GM18520 (cell line): Measurements from ENCODE around the gene MPP2.
"Not testable (repeated sequence)": the region's sequence is repeated elsewhere in the genome, so short reads cannot be mapped to it uniquely, and the experiment has no call there.

Source experiments
- ATAC-seq: cut with Tn5 transposase; IDR thresholded peaks from one replicate; pipeline ENCODE4 v1.9.1; 2021; ENCODE audit not compliant: unreplicated experiment

MPP2 gene

GRCh38 chr17:43854498-43854897 lies 52.8 kb downstream of the MPP2 start:
- ATAC-seq: no peak

- no peak for ATAC-seq
Measured at GRCh38 chr17:43853546-43853945, 53.8 kb downstream of the MPP2 start.

- no peak for ATAC-seq
Measured at GRCh38 chr17:43852571-43852970, 54.8 kb downstream of the MPP2 start.

- ATAC-seq: no peak
Measured at GRCh38 chr17:43849116-43849515, 58.2 kb downstream of the MPP2 start.

DNA sequence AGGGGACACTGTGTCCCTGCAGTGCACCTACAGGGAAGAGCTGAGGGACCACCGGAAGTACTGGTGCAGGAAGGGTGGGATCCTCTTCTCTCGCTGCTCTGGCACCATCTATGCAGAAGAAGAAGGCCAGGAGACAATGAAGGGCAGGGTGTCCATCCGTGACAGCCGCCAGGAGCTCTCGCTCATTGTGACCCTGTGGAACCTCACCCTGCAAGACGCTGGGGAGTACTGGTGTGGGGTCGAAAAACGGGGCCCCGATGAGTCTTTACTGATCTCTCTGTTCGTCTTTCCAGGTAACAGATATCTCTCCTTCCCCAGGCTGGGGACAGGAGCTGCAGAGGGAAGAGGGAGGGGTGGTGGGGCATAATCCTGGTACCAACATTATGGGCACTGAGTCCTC lies 58.7 kb downstream of the MPP2 start:
- no peak for ATAC-seq

DNA sequence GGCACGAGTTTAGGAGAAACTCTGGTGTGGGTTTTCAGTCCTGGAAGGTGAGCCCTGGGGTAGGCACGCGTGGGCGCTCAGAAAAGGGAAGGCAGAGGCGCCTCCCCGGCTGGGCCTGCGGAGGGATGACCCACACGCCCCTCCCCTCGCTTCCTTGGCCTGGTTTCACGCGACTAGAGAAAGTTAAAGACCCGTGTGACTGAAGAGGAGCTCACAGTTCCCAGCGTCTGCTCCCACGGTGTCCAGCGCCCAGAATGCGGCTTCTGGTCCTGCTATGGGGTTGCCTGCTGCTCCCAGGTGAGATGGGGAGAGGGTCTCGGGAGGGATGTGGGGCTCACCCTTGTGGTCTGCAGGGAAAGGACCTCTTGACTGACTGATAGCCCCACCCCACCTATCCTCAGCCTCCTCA lies 60.4 kb downstream of the MPP2 start, which contains the start of gene CD300LG:
Gene CD300LG (plus strand): TSS at position 214 of the 409 bp plus-strand sequence. CDS start 41 bp downstream, at position 255.
- no peak for ATAC-seq

GRCh38 chr17:43846221-43846712 lies 61.1 kb downstream of the MPP2 start:
- ATAC-seq: no peak

DNA sequence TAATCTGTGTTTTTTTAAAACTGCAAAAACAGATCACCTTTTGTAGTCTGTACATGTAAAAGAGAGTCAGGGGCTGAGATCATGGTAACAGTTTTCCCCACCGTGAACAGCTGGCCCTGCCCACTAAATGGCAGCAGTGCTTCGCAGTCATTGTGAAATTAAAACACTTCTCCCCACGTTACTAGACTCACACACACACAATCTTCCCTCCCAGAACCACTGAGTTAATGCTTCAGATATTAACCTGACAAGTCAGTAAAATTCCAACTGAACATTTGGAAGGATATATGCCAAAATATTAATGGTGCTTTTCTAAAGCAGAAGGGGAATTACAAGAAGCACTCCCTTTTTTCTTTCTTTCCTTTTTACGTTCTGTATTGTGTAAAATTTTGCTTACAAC lies 61.6 kb downstream of the MPP2 start:
- no peak for ATAC-seq

- ATAC-seq: no peak
Measured at GRCh38 chr17:43844241-43844640, 63.1 kb downstream of the MPP2 start.

GRCh38 chr17:43842975-43843325 lies 64.4 kb downstream of the MPP2 start:
- ATAC-seq: no peak

- not testable (repeated sequence) for ATAC-seq
Measured at GRCh38 chr17:43842091-43842974, 65.0 kb downstream of the MPP2 start.

DNA sequence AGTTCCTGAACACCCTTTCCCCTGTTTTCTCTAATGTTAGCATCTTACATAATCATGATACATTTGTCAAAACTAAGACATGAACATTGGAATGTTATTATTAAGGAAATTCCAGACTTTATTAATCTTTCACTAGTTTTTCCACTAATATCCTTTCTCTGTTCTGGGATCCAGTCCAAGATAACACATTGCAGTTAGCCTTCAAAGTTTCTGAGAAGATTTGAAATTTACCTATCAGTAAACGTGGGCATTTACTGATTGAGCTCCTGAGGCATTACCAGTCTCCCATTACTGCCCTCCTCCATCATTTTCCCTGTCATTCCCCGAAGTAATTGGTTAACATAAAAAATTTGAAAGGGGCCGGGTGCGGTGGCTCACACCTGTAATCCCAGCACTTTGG lies 66.1 kb downstream of the MPP2 start:
- no peak for ATAC-seq

DNA sequence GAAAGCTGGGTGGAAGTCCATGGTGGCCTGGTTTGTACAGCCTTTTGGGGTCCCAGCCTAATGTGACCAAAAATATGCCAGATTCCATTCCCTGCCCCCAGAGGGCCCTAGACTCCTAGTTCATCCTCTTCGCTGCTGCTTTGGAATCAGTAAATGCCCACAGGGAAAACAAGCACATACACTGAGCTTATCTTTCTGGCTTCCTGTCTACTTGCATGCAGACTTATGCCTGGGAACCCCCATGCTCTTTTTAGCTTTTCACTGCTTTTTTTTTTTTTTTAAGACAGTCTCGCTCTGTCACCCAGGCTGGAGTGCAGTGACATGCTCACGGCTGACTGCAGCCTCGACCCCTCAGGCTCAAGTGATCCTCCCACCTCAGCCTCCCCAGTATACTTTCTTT lies 66.5 kb downstream of the MPP2 start:
- no peak for ATAC-seq

DNA sequence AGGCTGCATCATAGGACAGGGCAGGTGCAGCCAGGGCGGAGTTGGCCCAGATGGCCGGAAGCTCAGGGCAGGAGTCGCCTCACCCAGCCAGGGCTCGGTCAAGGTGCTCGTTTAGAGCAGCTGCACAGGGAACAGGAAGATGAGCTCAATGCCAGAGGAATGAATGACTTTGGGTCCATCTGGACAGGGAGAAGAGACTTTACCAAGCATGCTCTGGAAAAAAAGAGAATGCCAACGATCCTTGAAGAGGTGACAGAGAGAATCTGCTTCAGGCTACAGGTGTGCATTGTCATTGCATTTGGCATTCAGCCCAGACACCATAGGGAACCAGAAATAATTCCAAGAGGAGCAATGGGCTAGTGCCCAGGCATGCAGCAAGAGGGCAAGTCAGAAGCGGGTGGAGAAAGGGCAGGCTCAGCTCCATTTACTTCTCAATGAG lies 67.6 kb downstream of the MPP2 start:
- ATAC-seq: no peak

- ATAC-seq: no peak
Measured at GRCh38 chr17:43834106-43834505, 73.2 kb downstream of the MPP2 start.

DNA sequence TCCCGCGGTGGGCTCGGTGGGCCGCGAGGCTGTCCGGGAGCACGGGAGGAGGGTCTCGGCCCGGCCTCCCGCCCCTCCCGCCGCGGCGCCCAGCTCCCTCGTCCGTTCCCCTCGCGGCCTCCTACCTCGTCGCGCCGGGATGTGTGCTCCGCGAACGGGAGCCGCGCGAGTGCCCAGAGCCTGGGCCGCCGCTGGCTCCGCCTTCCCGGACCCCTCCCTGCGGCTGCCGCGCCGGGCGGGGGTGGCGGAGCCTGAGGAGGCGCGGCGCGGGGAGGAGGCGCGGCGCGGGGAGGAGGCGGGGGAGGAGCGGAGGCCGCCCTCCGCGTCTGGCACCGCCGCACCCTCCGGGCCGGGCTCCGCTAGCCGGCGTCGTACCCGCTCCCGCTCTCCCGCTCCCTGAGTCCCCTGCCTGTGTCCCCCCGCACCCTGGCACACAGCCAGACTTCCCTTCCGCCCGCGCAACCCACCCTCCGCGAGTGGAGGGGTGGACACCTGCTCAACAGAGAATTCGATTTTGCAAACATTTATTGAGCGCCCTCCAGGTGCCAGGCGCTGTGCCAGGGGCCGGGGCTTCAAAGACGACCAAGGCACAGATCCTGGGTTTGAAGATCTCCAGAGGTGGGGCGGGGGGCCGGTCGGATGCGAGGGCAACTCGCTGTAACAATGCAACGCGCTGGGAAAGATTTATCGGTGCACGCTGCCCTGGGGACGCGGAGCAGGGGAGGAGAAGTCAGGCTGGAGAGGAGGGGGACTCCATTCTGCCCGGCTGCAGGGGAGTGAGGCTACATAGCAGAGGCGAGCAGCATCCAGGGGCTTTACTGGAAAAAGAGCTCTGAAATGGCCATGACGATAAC lies 74.1 kb downstream of the MPP2 start, which contains the start of gene MPP3:
Gene MPP3 (minus strand): TSS at position 171 of the 854 bp plus-strand sequence. CDS start 1,240 bp downstream, outside the sequence.
- no peak for ATAC-seq

- no peak for ATAC-seq
Measured at GRCh38 chr17:43832168-43832975, 75.0 kb downstream of the MPP2 start.

- ATAC-seq: no peak
Measured at GRCh38 chr17:43831633-43832032, 75.7 kb downstream of the MPP2 start.

DNA sequence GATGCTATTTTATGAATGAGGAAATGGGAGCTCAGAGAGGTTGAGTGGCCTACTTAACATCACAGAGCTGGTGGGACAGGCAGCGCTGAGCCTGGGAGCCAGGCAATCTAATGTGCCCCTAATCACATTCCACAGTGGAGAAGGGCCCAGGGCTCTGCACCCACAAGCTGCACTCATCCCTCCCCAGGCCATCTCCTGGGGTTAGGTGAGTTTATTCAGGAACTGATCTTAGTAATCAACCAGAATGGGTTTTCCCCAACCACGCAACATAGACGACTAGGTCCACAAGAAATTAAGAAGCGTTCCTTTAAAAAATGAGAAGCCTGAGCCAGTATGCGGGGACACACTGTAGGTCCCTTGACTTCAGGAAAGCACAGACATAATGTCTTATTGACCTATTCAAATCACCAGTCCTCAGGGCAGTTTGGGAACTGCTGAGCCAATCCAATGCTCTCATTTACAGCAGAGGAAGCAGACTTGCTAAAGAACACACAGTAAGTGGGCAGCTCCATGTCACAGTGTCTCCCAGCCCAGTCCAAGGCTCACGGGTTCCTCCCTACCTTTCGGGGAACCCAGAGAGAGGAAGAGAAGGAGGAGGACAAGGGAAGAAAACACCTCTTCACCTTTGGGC lies 76.7 kb downstream of the MPP2 start:
- ATAC-seq: no peak

DNA sequence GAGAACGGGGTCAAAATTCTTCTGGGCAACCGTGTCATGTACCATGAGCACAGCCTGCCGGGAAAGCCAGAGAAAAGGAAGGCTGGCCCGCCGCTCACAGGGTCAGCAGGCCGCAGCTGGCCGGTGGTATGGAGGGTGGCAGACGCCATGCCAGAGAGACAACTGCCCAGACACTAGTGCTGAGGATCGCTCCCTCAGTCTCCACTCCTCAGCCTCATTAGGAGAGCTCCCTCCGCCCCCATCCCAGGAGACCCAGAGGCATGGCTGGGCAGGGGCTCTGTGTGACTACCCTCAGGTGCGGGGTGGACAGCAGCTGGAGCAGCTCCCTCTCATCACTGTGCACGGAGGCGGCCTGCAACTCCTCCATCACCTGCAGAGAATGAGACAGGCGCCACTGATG lies 77.6 kb downstream of the MPP2 start:
- ATAC-seq: no peak
